NB4 (cell line): ENCODE results near the gene COPS7A.

Source experiments
- MYC ChIP-seq: IDR thresholded peaks from 2 replicates; pipeline ENCODE4 v1.6.1; 2011; ENCODE audit warnings: low read depth, low read length
- POLR2A ChIP-seq: IDR thresholded peaks from 2 replicates; pipeline ENCODE4 v1.6.1; 2011; ENCODE audit warnings: mild to moderate bottlenecking; ENCODE audit not compliant: insufficient read length; ENCODE audit errors: extremely low read depth
- TF ChIP-seq, protein P1 (sequence below): IDR thresholded peaks from one replicate; pipeline ENCODE4 v1.5.1; 2012; ENCODE audit warnings: low read depth, low read length
- TF ChIP-seq, protein P2 (sequence below): IDR thresholded peaks from 2 replicates; pipeline ENCODE4 v1.6.1; 2011; ENCODE audit warnings: low read depth, low read length

DNA sequence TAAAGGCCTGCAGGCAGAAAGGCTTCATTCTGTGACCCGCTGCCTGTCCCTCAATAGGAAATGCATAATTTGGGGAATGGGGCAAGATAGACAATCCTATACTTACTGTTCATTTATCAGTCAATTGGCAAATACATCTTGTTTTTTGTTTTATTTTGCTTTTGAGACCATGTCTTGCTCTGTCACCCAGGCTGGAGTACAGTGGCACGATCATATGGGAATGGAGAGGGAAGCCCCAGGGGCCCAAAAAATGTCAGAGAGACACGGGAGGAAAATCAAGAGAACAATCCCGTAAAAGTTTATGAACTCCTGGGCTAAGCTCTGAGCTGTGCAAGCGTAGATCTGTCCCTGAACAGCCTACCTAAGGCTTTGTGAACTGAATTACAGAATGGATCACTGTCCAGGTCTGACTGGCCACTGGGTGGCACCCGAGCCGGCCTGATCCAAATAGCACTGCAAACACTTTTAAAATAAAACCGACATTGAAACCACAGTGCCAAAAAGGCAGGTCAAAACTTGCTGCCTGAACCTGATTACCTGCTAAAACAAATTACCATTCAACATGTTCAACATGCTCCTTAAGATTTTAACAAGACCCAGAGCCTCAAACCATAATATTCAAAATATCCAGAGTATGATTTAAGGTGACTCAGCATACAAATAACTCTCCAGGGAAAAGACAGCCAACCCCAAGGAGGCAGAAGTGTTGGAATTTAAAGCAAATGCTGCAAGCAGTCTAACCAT, 11.8 kb downstream of the COPS7A start:
- TF ChIP-seq, protein P1, sequence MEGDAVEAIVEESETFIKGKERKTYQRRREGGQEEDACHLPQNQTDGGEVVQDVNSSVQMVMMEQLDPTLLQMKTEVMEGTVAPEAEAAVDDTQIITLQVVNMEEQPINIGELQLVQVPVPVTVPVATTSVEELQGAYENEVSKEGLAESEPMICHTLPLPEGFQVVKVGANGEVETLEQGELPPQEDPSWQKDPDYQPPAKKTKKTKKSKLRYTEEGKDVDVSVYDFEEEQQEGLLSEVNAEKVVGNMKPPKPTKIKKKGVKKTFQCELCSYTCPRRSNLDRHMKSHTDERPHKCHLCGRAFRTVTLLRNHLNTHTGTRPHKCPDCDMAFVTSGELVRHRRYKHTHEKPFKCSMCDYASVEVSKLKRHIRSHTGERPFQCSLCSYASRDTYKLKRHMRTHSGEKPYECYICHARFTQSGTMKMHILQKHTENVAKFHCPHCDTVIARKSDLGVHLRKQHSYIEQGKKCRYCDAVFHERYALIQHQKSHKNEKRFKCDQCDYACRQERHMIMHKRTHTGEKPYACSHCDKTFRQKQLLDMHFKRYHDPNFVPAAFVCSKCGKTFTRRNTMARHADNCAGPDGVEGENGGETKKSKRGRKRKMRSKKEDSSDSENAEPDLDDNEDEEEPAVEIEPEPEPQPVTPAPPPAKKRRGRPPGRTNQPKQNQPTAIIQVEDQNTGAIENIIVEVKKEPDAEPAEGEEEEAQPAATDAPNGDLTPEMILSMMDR, result peak; percentile 47
- TF ChIP-seq POLR2A (no peak), MYC (no peak)
- TF ChIP-seq, protein P2, sequence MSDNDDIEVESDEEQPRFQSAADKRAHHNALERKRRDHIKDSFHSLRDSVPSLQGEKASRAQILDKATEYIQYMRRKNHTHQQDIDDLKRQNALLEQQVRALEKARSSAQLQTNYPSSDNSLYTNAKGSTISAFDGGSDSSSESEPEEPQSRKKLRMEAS, result no peak
